Upper lobe of left lung (tissue), 6 donors: ENCODE results near the gene ARID3C. TPM values are rescaled to one million over a fixed set of nuclear protein-coding genes. Genes with fewer than 3 reads are reported as not detected.

Experiments
- ATAC-seq, 2 donors: fragments of 200-7000 bp; cut with Tn5 transposase; one replicate each; pipeline ENCODE4 v1.9.1; 2022; ENCODE audit warnings: mild to moderate bottlenecking in 2 of 2, moderate library complexity in 2 of 2; ENCODE audit not compliant: low FRiP score in 2 of 2
- DNase-seq, 2 donors: peaks; one replicate each; pipeline ENCODE4 v3.0.0-alpha.2; 2019 to 2020
- H3K27ac ChIP-seq, 4 donors: fragments of 200-600 bp; sonication (generic); one replicate each; pipeline ENCODE4 v1.5.1; 2016 to 2019
- H3K27me3 ChIP-seq, 4 donors: fragments of 200-600 bp; sonication (generic); one replicate each; pipeline ENCODE4 v1.5.1; 2017 to 2019
- H3K36me3 ChIP-seq, 4 donors: fragments of 200-600 bp; sonication (generic); one replicate each; pipeline ENCODE4 v1.5.1; 2016 to 2019
- H3K4me1 ChIP-seq, 4 donors: fragments of 200-600 bp; sonication (generic); one replicate each; pipeline ENCODE4 v1.5.1; 2018 to 2019
- H3K4me3 ChIP-seq, 4 donors: fragments of 200-600 bp; sonication (generic); one replicate each; pipeline ENCODE4 v1.5.1; 2017 to 2019; ENCODE audit warnings: mild to moderate bottlenecking in 2 of 4, moderate library complexity in 1 of 4
- H3K9me3 ChIP-seq, 4 donors: fragments of 200-600 bp; sonication (generic); one replicate each; pipeline ENCODE4 v1.5.1; 2018 to 2019
- EP300 ChIP-seq, 4 donors: sonication (generic); formaldehyde crosslinking; IDR thresholded peaks; one replicate each; pipeline ENCODE4 v1.5.1; 2017; ENCODE audit warnings: antibody characterized with exemption in 4 of 4, control low read depth in 2 of 4
- POLR2A ChIP-seq, 4 donors: fragments of 450-650 bp; IDR thresholded peaks; one replicate each; pipeline ENCODE4 v1.5.1; 2016 to 2017; ENCODE audit warnings: antibody characterized with exemption in 4 of 4, mild to moderate bottlenecking in 2 of 4
- POLR2AphosphoS5 ChIP-seq, 2 donors: sonication (generic); formaldehyde crosslinking; IDR thresholded peaks; one replicate each; pipeline ENCODE4 v1.5.1; 2017; ENCODE audit warnings: antibody characterized with exemption in 2 of 2
- WGBS, 2 donors: methylation state at CpG; one replicate each; pipeline ENCODE4 v1.1.5; 2017 to 2018; 5-methylcytosine and 5-hydroxymethylcytosine counted together
- total RNA-seq, 6 donors: library from RNA; depleted of rRNA in 4 of 6; stranded (reverse); fragments of >200 nt in 4 of 6; gene quantifications; one replicate each; pipeline versions ENCODE4 v1.1.0 to v1.2.1, GENCODE V29; 2016 to 2021
- TF ChIP-seq, protein P1 (sequence below), 6 experiments: fragments of 450-650 bp in 4 of 6; fragments of 200-600 bp in 2 of 6; sonication (generic) in 2 of 6; IDR thresholded peaks; one replicate each; pipeline ENCODE4 v1.5.1; 2016 to 2019; ENCODE audit warnings: antibody characterized with exemption in 6 of 6
- donor health status: DM: no; HTN: no; CAD: no; lungs with moderate emphysema.
- donor health status: DM: no; HTN: yes; CAD: no; lungs with severe emphysema.

Gene ARID3C
- total RNA-seq, 6 donors from 2014 or later: not detected

DNA sequence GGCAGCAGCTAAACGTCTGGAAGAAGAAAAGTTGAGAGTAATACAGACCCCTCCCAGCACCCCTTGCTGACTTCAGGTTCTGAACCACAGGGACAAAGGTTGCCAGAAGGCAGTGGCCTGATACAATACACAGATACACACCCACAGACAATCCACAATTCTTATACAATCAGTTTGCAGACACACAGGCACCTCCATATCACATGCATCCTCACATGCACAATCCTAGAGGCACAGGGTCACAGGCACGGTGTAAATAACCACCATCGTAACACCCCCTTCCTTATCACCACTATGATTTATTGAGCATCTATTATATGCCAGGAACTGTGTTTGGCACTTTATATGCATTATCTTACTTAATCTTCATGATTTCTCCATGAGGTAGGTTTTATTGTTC is 47.5 kb downstream of the ARID3C start:
- no peak for DNase-seq
- no peaks in the 10 kb centered on the region for H3K9me3 ChIP-seq
- no peak overlapping the region for H3K27ac ChIP-seq
- TF ChIP-seq EP300 (IDR thresholded peaks at IDR 0.05) (no peak), POLR2A (IDR thresholded peaks at IDR 0.05) (no peak), POLR2AphosphoS5 (IDR thresholded peaks at IDR 0.05) (no peak)
- TF ChIP-seq, protein P1, sequence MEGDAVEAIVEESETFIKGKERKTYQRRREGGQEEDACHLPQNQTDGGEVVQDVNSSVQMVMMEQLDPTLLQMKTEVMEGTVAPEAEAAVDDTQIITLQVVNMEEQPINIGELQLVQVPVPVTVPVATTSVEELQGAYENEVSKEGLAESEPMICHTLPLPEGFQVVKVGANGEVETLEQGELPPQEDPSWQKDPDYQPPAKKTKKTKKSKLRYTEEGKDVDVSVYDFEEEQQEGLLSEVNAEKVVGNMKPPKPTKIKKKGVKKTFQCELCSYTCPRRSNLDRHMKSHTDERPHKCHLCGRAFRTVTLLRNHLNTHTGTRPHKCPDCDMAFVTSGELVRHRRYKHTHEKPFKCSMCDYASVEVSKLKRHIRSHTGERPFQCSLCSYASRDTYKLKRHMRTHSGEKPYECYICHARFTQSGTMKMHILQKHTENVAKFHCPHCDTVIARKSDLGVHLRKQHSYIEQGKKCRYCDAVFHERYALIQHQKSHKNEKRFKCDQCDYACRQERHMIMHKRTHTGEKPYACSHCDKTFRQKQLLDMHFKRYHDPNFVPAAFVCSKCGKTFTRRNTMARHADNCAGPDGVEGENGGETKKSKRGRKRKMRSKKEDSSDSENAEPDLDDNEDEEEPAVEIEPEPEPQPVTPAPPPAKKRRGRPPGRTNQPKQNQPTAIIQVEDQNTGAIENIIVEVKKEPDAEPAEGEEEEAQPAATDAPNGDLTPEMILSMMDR (IDR thresholded peaks at IDR 0.05): no peak
- no peak for ATAC-seq
- peaks cover 0 to 30% (median 15%) of the 10 kb centered on the region in 4 donors for H3K27me3 ChIP-seq
- H3K36me3 ChIP-seq: no peaks in the 10 kb centered on the region
- WGBS, 2 donors: 83 to 90% methylated on average over 2 to 3 of the region's 3 CpGs
- H3K4me3 ChIP-seq: no peak overlapping the region
- H3K4me1 ChIP-seq: peaks cover 9 to 21% (median 11%) of the 10 kb centered on the region in 4 donors

DNA sequence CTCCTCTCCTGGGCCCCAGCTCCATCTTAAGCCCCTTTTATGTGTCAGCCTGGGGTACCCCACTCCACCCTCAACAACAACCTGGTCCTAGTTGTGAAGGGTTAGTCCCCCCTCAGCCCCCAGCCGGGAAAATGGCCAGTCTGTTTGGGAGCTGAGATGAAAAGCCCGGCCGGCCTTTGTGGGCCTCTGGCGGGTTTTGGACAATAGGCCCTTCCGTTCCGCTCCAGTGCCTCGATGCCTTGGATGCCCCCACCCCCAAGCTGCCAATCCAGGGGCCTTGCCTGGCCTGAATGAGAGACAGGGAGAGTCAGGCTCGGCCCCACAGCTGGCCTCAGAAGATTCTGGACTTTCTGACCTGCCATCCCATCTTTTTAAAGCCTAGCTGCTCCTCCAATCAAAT is 48.5 kb downstream of the ARID3C start:
- TF ChIP-seq, protein P1 (IDR thresholded peaks at IDR 0.05): no peak
- TF ChIP-seq POLR2AphosphoS5 (IDR thresholded peaks at IDR 0.05) (no peak), POLR2A (IDR thresholded peaks at IDR 0.05) (no peak), EP300 (IDR thresholded peaks at IDR 0.05) (no peak)
- peaks cover 0 to 25% (median 15%) of the 10 kb centered on the region in 4 donors for H3K27me3 ChIP-seq
- ATAC-seq (no peak), DNase-seq (no peak)
- no peak overlapping the region for H3K27ac ChIP-seq
- no peak overlapping the region for H3K4me3 ChIP-seq
- H3K9me3 ChIP-seq: no peaks in the 10 kb centered on the region
- no peaks in the 10 kb centered on the region for H3K36me3 ChIP-seq
- 66 to 74% methylated on average over 4 to 8 of the region's 8 CpGs for WGBS, 2 donors
- H3K4me1 ChIP-seq: peaks cover 9 to 21% (median 11%) of the 10 kb centered on the region in 4 donors

DNA sequence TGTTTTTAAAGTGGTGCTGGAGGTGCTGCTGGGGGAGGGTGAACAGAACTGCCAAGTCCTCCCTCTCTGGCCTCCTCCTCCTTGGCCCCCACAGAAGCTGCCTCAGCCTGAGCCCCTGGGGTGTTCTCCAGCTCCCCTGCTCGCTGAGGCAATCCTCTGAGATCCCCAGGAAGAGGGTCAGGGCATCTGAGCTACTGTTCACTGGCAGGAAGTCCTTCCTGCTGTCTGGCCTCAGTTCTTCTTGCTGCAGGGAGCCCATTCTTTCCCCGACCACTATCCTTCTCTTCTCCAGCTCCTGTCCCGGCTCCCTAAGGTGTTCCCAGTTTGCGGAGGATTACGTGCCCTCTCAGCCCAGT is 49.1 kb downstream of the ARID3C start:
- no peaks in the 10 kb centered on the region for H3K9me3 ChIP-seq
- TF ChIP-seq EP300 (IDR thresholded peaks at IDR 0.05): no peak
- TF ChIP-seq POLR2AphosphoS5 (IDR thresholded peaks at IDR 0.05): no peak
- TF ChIP-seq, protein P1 (IDR thresholded peaks at IDR 0.05): no peak
- no peak for TF ChIP-seq POLR2A (IDR thresholded peaks at IDR 0.05)
- H3K36me3 ChIP-seq: no peaks in the 10 kb centered on the region
- no peak for DNase-seq
- no peak for ATAC-seq
- H3K4me3 ChIP-seq: no peak overlapping the region
- 74 to 77% methylated on average over 5 of the region's 5 CpGs for WGBS, 2 donors
- H3K4me1 ChIP-seq: peaks cover 9 to 21% (median 11%) of the 10 kb centered on the region in 4 donors
- H3K27me3 ChIP-seq: peaks cover 0 to 26% (median 15%) of the 10 kb centered on the region in 4 donors
- no peak overlapping the region for H3K27ac ChIP-seq

DNA sequence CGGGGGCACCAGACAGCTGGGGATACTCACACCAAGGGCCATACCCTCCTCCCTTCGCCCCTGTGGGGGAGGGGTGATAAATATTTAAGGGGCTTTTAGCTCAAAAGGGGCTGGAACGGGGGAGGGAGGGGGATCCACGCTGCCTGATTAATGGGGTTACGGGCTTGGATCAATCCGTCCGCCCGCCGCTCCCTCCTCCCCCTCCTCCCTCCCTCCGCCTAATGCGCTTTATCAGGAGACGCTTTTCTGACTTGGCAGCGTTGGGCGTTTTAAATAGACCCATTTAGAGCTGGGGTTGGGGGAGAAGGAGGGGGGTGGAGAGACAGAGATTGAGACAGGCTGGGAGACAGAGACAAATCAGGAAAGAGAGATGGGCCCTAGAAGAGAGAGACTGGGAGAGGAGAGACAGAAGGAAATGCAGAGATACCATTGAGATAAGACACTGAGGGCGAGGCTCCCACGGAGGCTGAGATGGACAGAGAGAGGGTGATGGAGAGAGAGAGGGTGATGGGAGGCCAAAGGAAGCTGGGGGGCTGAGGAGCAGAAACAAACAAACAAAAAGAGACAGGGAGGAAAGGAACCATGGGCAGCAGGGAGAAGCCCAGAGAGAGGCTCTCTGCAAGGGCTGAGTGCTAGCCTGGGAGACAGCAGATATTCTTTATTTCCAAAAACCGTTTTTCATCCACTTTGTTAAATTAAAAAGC is 49.6 kb downstream of the ARID3C start:
- ATAC-seq (no peak), DNase-seq (no peak)
- 8 to 17% methylated on average over 13 to 15 of the region's 17 CpGs for WGBS, 2 donors
- Histone ChIP-seq H3K9me3 (no peaks in the 10 kb centered on the region), H3K4me3 (no peak overlapping the region), H3K27me3 (peaks cover 0 to 27% (median 15%) of the 10 kb centered on the region in 4 donors), H3K4me1 (peaks cover 9 to 21% (median 11%) of the 10 kb centered on the region in 4 donors), H3K27ac (no peak overlapping the region), H3K36me3 (no peaks in the 10 kb centered on the region)
- TF ChIP-seq EP300 (IDR thresholded peaks at IDR 0.05) (no peak), POLR2A (IDR thresholded peaks at IDR 0.05) (no peak), POLR2AphosphoS5 (IDR thresholded peaks at IDR 0.05) (no peak)
- TF ChIP-seq, protein P1 (IDR thresholded peaks at IDR 0.05): no peak
